Activated gamma-delta T cell treated with Interleukin-2 at 50 U/mL for 16 hours (primary cell): ENCODE data around the gene BBS7.

Experiments used
- DNase-seq: peaks from one replicate; pipeline ENCODE4 v3.0.0-alpha.2; 2020

The BBS7 gene

DNA sequence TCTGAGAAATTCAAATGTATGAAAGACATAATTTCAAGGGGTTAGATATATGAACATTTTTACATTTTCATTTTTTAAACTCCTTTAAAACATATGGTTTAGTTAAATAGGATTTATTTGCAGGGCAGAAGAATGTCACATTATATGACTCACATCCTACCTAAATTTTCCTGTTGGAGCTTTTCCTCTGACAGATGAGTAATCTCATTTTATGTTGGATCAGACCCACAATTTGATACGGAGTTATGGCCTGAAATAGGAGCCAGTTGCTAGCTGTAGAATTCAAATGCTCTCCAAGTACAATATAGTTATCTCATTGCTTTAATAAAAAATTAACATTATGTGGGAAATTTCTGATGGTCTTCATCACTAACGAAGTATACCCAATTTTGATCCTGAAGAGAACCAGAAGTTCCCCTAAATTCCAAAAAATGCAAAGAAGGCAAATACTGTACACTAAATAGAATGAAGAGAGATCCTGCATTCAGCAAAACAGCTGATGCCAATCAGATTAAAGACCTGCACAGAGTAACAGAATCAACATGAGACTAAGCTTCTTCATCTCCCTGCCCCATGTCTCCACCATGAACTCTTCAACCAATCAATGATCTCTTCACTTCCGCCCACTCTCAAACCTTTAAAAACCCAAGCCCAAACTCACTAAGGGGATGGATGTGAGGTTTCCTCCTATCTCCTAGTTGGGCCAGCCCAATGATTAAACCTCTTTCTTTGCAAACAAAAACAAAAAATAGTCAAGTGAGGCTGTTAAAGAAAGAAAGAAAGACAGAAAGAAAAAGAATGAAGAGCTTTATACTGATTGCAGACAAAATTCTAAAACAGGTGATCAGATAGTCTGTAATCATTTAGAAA, 80.1 kb downstream of the BBS7 start:
- DNase-seq: no peak

- no peak for DNase-seq
Measured at GRCh38 chr4:121789455-121789854, 80.8 kb downstream of the BBS7 start.

- DNase-seq: no peak
Measured at GRCh38 chr4:121788896-121789295, 81.4 kb downstream of the BBS7 start.

DNA sequence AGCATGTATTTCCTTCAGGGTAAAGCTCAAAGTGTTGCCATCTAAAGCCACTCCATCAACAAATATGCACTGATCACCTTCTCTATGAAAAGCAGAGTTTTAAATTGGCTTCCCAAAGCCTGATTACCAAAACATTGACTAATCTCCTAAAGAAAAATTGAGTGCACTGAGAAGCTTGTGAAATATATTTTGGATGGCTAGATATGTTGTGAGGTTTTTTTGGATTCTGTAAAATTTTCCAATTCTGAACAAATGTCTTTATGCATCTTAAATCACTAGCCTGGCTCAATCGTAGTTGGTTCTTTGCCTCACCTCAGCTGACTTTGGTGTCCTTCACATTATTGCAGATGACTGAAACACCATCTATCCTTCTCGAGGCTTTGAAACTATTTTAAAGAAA, 84.1 kb downstream of the BBS7 start:
- no peak for DNase-seq

- DNase-seq: no peak
Measured at GRCh38 chr4:121785479-121785878, 84.8 kb downstream of the BBS7 start.

GRCh38 chr4:121784975-121785374, 85.3 kb downstream of the BBS7 start:
- no peak for DNase-seq

GRCh38 chr4:121784401-121784800, 85.9 kb downstream of the BBS7 start:
- no peak for DNase-seq

- DNase-seq: no peak
Measured at GRCh38 chr4:121783210-121783609, 87.1 kb downstream of the BBS7 start.

DNA sequence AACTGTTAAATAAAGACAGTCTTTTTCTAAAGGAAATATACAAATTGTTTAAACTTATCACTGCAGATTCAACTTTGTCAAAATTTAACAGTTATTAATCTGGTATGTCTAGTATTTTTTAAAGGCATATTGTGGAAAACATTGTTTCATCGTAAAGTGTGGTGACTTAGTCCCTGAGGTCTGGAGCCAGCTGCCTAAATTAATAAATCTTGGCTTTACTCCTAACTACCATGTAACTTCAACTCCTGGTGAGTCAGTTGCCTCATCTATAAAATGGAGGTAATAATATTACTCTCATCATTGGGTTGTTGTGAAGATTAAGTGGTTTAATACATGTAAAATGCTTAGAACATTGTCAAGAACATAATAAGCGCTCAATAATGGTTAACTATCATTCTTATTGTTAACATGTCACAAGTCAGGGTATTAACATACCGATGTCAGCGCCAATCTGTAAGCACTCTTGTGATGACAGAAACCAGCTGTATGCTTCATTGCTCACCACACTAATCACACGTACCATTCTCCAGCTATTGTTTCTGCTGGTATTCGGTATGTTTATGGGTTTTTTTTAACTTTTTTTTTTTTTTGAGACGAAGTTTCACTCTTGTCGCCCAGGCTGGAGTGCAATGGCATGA, 91.2 kb downstream of the BBS7 start:
- no peak for DNase-seq

GRCh38 chr4:121777625-121778024, 92.6 kb downstream of the BBS7 start:
- DNase-seq: no peak

- no peak for DNase-seq
Measured at GRCh38 chr4:121776610-121777401, 93.5 kb downstream of the BBS7 start.
